ENCODE results near the gene INPP5D. TPM values are rescaled to one million over a fixed set of nuclear protein-coding genes. Genes with fewer than 3 reads are reported as not detected.
A peak's percentile ranks its signal among the peaks of the same experiment; 100 is the strongest.

Gene INPP5D
- total RNA-seq, 1 experiment from 2014 or later = 12.7 TPM

DNA sequence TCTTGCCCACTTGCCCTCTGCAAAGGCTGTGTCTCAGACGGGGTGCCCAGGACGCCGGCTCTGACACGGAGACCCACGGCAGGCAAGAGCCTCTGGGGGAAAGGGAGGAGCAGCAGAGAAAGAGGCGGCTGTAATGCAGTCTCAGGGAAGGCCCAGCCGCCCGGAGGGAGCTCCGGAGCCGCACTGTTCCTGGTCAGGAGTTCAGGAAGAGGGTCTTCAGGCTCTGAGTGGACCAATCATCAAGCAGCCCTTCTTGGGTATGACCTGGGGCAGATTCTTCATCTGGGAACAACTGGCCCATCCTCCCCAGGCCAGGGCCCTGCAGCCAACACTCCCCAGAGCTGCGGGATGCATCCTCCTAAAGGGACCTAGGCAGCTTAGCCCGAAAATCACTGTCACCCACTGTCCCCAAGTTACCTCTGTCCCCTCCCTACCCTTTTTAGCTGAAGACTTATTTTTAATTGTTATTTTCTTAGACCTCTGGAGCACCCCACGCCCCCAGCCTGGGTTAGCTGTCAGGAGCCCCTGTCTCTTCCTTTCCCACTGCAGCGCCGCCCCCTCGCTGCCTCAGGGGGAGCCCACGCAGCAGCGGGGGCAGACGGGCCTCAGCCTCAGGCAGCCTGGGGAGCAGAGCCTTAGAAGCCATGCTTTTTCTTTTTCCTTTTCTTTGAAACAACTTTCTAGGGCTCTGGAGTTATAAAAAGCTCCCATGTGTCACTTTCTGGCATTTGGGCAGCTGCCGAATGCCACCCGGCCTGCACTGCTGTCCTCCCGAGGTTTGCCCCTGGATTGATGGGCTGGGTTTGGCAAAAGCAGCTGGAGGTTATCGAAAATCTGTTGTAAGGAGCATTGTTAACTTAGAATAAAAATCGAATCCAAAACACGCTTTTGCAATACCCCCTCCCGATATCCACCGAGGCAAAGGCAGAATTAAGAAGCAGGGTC is 28.3 kb upstream of the INPP5D start:
- Histone ChIP-seq H3K14ac (ENCODE audit: insufficient read depth, low read length) (no peak overlapping the region; the same call in 1 of the 2 replicates), H3K9me3 (ENCODE audit: control insufficient read depth, low read depth, low read length) (no peaks in the 10 kb centered on the region), H3K23me2 (ENCODE audit: insufficient read length, low read depth, low read length, poor library complexity, severe bottlenecking) (no peaks in the 10 kb centered on the region), H3K56ac (ENCODE audit: insufficient read length, low read depth, low read length) (no peak overlapping the region), H4K5ac (ENCODE audit: insufficient read length, low read depth, low read length) (no peak overlapping the region), H3K18ac (ENCODE audit: insufficient read length, low read depth, low read length) (no peak overlapping the region), H3T11ph (ENCODE audit: low read length) (no peak overlapping the region), H4K91ac (ENCODE audit: insufficient read length, low read depth, low read length) (no peak overlapping the region), H2BK15ac (ENCODE audit: low read depth, low read length) (no peak overlapping the region), H2BK5ac (ENCODE audit: insufficient read length, low read length) (no peak overlapping the region), H3K27me3 (ENCODE audit: insufficient read depth, low read length) (no peaks in the 10 kb centered on the region), H3K79me1 (ENCODE audit: insufficient read depth, low read depth, low read length, poor library complexity, severe bottlenecking) (no peaks in the 10 kb centered on the region), H2BK120ac (ENCODE audit: low read depth, low read length, poor library complexity, severe bottlenecking) (no peak overlapping the region), H2BK20ac (ENCODE audit: low read depth, low read length, poor library complexity, severe bottlenecking) (no peak overlapping the region), H3K9ac (ENCODE audit: extremely low read depth, insufficient read length, low read length) (no peak overlapping the region), H3K27ac (ENCODE audit: insufficient read length, low read depth, low read length) (no peak overlapping the region), H3K4ac (ENCODE audit: low read depth, low read length) (no peak overlapping the region), H4K20me1 (ENCODE audit: control insufficient read depth, insufficient read depth, insufficient read length) (no peaks in the 10 kb centered on the region), H3K4me2 (ENCODE audit: insufficient read depth, insufficient read length, low read length) (no peak overlapping the region), H3K79me2 (ENCODE audit: insufficient read depth, low read length) (no peaks in the 10 kb centered on the region), H3K4me1 (ENCODE audit: insufficient read depth, low read length) (no peaks in the 10 kb centered on the region), H2BK12ac (ENCODE audit: insufficient read length, low read depth, low read length) (no peak overlapping the region), H2AK5ac (ENCODE audit: insufficient read length, low read length) (no peak overlapping the region), H3K23ac (ENCODE audit: insufficient read length, low read depth, low read length) (no peak overlapping the region), H4K8ac (replicated peaks; ENCODE audit: insufficient read length, low read depth, low read length) (no peak overlapping the region), H2AFZ (ENCODE audit: low read length) (no peak overlapping the region)
- Mint-ChIP-seq H3K4me3 (no peak overlapping the region), H3K4me1 (peaks cover 9 to 11% of the 10 kb centered on the region in 2 experiments), H3K36me3 (ENCODE audit: insufficient read depth in 1 of 3, low read depth in 3 of 3) (peaks cover 0 to 4% (median 0%) of the 10 kb centered on the region in 3 experiments; a peak in 1 of 7 replicates), H3K27ac (no peak overlapping the region), H3K27me3 (ENCODE audit: low read depth) (no peaks in the 10 kb centered on the region; the same call in 1 of the 2 replicates), H3K9me3 (peaks cover 0 to 3% of the 10 kb centered on the region in 2 experiments; a peak in 1 of 5 replicates)
- DNase-seq = peak; percentile 40
- TF ChIP-seq, protein P1, sequence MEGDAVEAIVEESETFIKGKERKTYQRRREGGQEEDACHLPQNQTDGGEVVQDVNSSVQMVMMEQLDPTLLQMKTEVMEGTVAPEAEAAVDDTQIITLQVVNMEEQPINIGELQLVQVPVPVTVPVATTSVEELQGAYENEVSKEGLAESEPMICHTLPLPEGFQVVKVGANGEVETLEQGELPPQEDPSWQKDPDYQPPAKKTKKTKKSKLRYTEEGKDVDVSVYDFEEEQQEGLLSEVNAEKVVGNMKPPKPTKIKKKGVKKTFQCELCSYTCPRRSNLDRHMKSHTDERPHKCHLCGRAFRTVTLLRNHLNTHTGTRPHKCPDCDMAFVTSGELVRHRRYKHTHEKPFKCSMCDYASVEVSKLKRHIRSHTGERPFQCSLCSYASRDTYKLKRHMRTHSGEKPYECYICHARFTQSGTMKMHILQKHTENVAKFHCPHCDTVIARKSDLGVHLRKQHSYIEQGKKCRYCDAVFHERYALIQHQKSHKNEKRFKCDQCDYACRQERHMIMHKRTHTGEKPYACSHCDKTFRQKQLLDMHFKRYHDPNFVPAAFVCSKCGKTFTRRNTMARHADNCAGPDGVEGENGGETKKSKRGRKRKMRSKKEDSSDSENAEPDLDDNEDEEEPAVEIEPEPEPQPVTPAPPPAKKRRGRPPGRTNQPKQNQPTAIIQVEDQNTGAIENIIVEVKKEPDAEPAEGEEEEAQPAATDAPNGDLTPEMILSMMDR (conservative IDR thresholded peaks at IDR 0.05) = peak; percentile 30; the same call in 1 of the 3 replicates
- no CpG with 5 or more reads among the region's 27 CpGs for WGBS (ENCODE audit: extremely low coverage, insufficient read length, low lambda C conversion rate)
